Vagina (tissue), 2 donors: Measurements from ENCODE around the gene CBX7.

Experiments used
- POLR2A ChIP-seq, 2 donors: fragments of 450-650 bp; IDR thresholded peaks; one replicate each; pipeline ENCODE4 v1.6.1; 2017; ENCODE audit warnings: antibody characterized with exemption in 2 of 2, mild to moderate bottlenecking in 2 of 2, moderate library complexity in 2 of 2
- TF ChIP-seq, protein P1 (sequence below), 3 experiments: fragments of 450-650 bp in 2 of 3; fragments of 200-600 bp in 1 of 3; sonication (generic) in 1 of 3; IDR thresholded peaks; one replicate each; pipeline ENCODE4 v1.5.1; 2017 to 2019; ENCODE audit warnings: antibody characterized with exemption in 3 of 3, mild to moderate bottlenecking in 2 of 3, moderate library complexity in 2 of 3

DNA sequence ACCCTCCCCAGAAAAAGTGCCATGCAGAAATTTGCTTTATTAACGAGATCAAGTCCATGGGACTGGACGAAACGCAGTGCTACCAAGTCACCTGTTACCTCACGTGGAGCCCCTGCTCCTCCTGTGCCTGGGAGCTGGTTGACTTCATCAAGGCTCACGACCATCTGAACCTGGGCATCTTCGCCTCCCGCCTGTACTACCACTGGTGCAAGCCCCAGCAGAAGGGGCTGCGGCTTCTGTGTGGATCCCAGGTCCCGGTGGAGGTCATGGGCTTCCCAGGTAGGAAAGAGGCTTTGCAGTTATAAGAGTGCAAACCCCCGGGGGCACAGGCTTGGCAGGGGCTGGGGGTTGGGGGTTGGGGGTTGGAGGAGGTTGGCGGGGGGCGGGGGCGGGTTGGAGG lies 51.3 kb downstream of the CBX7 start:
- TF ChIP-seq, protein P1, sequence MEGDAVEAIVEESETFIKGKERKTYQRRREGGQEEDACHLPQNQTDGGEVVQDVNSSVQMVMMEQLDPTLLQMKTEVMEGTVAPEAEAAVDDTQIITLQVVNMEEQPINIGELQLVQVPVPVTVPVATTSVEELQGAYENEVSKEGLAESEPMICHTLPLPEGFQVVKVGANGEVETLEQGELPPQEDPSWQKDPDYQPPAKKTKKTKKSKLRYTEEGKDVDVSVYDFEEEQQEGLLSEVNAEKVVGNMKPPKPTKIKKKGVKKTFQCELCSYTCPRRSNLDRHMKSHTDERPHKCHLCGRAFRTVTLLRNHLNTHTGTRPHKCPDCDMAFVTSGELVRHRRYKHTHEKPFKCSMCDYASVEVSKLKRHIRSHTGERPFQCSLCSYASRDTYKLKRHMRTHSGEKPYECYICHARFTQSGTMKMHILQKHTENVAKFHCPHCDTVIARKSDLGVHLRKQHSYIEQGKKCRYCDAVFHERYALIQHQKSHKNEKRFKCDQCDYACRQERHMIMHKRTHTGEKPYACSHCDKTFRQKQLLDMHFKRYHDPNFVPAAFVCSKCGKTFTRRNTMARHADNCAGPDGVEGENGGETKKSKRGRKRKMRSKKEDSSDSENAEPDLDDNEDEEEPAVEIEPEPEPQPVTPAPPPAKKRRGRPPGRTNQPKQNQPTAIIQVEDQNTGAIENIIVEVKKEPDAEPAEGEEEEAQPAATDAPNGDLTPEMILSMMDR (IDR thresholded peaks at IDR 0.05), result no peak
- TF ChIP-seq POLR2A (IDR thresholded peaks at IDR 0.05), result no peak
